Activated CD4-positive, alpha-beta T cell treated with anti-CD3 and anti-CD28 coated beads, Interleukin-2, amount 50 U/mL, for 24 hours (primary cell): Measurements from ENCODE around the gene JPH3.
"Not testable (repeated sequence)": the region's sequence is repeated elsewhere in the genome, so short reads cannot be mapped to it uniquely, and the experiment has no call there.

Experiments
- DNase-seq, 2 donors: peaks; one replicate each; pipeline ENCODE4 v3.0.0-alpha.2; 2020; ENCODE audit warnings: low read depth in 1 of 2, low spot score in 1 of 2

JPH3 gene

DNA sequence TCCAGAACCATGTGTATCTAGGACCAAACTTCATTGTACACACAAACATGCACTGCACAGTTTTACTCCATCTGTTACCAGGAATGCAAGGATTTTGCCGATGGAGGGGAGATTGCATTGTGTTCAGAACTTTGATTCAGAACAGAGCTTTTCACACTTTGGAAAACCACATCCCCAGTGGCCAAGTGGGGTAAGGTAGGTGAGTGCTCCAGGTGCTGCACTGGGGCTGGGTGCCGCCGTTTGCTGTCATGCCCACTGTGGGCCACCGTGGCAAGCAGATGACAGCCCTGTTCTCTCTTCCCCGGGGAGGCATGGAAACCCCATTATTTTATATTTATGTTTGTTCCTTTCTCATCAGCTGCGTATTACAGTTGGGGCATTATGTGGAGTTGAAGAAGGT is 29.3 kb upstream of the JPH3 start:
- DNase-seq: no peak

DNA sequence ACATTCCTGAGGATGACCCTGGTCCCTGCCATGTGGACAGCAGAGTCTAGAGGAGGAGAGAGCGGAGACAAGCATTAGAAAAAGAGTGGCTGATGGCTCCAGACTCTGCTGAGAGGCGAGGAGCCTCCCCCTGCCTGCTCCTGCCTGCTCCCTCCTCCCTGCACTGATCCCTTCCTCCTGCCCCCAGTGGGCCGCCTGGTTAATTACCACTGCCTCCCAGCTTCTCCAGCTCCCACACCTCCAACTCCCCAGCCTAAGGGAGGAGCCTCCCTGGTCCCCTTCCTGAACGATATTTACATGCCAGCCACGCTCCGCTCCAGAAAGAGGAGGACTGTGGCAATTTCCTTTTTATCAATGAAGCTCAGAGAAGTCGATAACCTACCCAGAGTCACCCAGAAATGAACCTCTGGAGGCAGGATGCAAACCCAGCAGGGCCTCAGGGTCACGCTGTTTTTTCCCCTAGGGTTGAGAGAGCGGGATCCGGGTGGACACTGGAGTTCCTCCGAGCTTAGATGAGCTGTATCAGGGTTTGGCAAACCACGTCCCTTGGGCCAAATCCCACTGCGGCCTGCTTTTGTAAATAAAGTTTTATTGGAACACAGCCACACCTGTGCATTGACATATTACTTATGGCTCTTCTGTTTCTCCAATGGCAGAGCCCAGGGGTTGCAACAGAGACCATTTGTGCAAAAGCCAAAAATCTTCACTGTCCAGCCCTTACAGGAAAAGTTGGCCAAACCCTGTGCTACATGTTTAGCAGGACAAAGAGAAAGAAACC is 27.1 kb upstream of the JPH3 start:
- no peak for DNase-seq

DNA sequence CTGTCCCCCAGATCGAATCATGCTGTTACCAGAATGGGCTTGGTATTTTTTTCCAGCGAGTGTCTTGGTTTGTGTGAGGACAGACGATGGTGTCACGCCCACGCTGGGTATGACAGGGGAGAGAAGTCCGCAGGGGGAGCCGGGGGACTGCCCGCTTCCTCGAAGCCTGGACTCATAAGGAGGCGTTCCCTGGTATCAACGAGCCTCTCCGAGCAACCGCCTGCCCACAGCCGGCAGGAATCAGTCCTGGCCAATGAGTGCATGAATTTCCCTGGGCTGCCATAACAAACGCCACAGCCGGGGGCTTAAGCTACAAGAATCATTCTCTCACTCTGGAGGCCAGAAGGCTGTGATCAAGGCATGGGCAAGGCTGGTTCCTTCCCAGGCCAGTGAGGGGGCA is 26.1 kb upstream of the JPH3 start:
- no peak for DNase-seq

DNA sequence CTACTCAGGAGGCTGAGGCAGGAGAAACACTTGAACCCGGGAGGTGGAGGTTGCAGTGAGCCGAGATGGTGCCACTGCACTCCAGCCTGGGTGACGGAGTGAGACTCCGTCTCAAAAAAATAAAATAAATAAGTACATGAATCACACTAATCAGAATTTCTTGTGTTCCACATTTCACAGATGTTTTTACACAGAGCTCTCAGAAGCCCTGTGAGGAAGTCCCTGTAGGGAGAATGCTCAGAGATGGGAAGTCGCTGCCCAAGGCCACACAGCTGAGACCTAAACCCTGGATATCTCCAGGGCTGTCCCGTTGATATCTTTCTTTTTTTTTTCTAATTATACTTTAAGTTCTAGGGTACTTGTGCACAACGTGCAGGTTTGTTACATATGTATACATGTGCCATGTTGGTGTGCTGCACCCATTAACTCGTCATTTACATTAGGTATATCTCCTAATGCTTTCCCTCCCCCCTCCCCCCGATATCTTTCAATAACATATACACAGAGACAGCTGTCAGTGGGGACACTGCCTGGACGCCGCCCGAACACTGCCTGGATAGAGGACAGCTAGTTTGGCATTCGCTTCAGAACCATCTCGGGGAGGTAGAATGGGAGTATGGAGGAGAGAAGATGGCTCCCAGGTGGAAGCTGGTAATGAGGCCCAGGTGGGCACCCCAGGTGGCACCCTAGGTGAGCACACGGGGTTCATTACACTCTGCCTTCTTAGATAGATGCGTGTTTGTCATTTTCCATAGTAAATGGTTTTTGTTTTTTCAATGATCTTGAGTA is 24.0 kb upstream of the JPH3 start:
- DNase-seq: not testable (repeated sequence)

DNA sequence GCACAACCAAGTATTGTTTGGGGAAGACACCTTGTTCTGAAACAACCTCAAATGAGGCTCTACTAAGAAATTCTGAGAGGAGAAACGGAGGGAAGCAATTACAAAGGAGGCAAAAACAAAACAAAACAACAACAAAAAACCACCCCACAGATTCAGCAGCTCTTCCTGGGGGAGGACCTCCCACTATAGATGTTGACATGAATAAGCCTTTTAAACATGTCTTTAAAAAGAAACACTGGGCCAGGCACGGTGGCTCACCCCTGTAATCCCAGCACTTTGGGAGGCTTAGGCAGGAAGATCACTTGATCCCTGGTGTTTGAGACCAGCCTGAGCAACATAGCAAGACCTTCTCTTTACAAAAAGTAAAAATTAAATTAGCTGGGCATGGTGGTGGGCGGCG is 22.6 kb upstream of the JPH3 start:
- no peak for DNase-seq

DNA sequence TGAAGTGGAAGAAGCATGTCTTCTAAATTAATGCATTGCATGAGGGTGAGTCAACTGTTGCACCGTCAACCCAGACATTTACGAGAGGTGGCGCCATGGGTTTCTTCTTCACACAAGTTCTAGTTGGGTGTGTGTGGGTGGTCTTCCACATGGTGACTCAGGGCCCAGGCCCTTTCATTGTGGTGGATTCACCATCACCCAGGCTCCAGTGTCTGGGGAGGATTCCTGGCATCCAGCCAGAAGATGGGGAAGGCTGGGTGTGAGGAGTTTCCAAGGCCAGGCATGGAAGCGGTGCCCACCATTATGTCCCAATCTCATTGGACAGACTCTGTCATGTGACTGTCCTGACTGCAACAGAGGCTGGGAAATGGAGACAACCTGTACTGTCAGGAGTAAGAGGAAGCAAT is 21.4 kb upstream of the JPH3 start:
- no peak for DNase-seq

DNA sequence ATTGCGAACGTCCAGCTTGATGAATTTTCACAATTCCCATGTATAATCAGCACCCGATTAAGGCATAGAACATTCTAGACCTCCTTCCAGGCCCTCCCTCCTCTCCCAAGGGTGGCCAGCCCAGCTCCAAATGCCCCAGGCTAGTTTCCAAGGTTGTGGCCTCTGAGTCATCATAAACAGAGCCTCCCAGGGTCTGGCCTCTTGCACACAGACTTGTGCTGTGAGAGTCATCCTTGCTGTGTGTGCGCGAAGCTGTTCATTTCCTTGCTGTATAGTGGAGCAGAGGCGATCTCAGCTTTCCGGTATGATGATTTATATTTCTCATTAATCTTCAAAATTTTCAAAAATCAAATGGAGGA is 20.5 kb upstream of the JPH3 start:
- no peak for DNase-seq

DNA sequence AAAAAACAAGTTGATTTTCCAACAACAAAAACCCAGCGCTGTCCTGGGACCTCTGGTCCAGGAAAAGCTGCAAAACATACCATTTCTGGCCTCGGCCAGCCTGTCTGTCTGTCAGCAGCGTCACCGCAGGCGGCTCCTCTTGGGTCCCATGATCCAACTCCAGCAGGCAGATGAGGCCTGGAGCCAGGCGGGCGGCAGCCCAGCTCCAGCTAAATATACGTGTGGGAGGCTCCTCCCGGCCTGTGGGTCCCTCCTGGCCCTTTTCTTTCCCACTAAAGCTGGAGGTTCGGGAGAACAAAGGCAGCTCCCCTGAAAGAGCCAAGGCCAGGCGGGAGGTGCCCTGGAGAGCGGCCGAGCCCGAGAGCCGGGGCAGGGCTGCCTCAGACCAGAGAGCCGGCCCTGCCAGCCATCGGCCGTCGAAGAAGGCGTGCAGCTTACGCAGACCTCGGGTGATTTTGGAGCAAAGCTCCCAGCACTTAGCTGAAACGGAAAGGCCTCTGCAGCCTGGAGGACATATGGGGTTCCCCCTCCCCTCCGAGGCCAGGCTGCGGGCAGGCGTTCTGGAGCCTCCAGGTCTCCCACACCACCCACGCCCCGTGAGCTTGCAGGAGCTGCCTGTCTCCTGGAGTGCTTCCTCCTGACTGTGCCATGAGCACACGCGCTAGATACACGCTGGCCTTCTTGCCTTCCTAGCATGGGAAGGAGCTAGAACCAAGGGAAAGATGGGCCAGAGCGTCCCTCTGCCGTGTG is 19.9 kb upstream of the JPH3 start:
- DNase-seq: no peak

DNA sequence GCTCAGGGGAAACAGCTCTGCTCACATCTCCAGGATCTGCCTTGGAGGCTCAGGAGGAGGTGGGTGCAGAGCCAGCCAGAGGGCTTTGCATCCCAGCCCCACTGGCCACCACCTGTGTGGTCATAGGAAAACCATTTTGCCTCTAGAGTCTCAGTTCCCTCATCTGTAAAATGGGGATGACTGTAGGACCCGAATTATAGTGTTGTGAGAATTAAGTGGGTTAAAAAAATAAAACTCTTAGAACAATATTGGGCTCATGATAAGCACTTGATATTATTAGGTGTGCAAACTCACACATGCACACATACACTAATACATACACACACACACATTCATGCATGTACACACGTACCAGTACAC is 19.4 kb upstream of the JPH3 start:
- no peak for DNase-seq

DNA sequence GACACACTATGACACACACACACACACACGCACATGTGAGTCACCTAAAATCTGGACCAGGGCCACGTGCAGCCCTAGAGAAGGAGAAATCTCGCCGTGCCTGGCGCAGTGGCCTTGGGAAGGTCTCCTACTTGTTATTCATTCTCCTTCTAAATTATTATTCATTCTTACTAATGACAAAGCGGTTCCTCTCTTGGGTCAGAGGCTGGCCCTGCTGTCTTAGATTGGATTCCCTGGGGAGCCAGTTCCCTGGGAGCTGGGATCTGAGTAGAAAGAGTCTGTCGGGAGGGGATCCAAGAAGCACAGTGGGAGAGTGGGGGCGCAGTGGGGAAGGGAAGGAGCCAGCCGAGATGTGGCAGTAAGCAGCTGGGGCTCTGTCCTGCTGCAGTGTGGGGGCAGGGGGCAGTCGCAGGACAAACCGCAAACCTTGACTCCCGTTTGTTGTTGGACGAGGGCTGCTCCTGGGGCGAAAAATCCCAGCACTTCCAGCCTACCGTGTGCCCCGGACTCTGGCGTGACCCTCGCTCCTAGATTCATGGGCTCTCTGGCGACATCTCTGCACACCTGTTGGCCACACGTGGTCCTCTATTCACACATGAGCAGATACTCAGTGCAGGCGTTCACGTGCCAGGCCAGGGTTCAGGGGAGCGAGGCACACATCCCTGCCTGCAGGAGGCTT is 18.7 kb upstream of the JPH3 start:
- DNase-seq: no peak

DNA sequence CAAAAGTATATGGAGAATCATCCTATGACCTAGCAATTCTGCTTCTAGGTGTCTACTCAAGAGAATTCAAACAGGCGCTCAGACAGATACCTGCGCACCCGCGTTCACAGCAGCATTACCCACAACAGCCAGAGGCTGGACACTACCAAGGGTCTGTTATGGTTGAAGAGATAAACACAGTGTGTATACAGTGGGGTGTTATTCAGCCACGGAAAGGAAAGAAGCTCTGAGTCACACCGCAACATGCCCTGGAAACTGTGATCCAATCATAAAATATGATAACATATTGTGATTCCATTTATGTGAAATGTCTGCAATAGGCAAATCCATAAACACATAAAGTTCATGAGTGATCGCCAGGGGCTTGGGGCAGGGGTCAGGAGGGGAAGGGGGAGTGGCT is 18.0 kb upstream of the JPH3 start:
- no peak for DNase-seq

DNA sequence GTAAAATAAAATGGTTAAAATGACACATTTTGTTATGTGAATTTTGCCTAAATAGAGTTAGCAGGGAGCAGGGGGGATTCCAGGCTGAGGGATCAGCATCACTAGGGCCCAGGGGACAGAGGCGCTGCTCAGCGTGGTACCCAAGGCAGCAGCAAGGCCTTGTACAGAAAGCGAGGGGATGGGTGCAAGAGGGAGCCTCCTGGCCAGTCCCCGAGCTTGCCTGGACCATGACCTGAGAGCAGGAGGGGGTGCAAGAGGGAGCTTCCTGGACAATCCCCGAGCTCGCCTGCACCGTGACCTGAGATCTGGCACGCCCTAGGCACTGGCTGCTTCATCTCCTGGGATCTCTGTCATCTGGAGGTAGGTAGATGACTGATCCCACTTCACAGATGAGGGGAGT is 17.3 kb upstream of the JPH3 start:
- DNase-seq: no peak

DNA sequence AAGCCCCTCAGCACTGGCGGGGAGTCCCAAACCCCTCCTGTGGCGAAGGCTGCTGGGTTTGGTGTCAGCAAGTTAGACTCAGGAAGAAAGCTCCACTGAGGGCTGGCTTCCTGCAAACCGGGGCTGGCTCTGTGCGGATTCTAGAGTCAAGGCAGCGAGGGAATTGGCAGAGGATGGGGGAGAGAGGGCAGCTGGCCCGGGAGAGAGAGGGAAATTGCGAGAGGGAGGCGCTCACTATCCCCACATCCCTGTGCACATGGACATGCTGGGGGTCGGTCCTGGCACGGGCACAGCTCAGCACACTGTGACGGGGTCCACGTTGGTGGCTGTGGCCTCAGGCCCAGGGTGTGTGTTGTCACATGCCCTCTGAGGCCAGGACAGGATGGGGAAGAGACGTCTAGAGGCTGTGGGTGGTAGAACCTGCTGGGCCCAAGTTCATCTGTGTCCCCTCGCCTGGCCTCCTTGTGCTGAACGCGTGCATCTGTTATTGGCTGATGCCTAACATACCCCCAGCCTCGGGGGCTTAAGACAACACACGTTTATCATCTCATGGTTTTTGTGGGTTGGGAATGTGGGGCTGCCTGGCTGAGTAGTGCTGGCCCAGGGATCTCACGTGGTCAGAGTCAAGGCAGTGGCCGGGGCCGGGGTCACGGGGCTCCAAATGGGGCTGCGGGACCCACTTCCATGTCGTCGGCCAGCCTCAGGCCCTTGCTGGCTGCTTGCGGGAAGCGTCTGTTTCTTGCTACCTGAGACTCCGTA is 16.7 kb upstream of the JPH3 start:
- DNase-seq: no peak

DNA sequence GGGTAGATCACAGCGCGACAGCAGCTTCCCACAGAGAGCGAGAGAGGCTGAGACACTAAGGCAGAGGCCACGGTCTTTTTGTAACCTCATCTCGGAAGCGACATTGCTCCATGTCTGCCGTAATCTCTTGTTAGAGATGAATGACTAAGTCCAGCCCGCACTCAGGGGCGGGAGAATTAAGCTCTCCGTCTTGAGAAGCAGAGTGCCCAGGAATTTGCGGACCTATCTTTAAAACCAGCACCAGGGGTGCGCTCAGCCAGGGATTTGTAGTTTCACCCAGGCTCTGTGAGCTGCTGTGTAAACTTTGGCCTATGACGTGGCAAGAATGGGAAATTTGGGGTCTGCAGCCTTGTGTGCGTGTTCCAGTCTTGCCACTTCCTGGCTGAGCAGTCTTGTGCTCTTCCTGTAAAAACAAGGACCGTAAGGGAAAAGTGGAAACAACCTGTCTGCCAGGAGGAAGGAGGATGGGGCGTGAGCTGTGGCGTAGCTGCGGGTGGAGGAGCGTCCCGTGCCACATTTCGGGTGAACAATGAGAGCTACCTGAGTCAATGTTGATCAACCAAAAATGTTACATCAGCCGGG is 16.0 kb upstream of the JPH3 start:
- DNase-seq: no peak

DNA sequence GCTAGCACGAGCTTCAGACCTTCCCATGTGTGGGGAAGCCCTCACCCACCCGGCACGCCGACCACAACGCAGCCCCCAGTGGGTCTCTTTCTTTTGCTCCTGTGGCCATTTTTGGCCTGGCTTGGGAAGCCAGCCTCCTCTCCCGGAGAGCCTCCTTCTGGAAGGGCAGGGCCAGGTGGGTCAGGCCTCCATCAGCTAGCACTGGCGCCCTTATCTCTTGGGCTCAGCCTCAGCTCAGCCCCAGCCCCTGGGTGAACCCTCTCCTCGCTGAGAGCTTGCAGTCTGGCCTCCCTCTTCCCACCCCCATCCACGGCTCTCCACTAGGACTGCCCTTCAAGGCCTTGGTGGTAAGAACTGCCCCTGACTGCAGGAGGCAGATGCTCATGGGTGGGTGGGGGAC is 14.7 kb upstream of the JPH3 start:
- DNase-seq: no peak

DNA sequence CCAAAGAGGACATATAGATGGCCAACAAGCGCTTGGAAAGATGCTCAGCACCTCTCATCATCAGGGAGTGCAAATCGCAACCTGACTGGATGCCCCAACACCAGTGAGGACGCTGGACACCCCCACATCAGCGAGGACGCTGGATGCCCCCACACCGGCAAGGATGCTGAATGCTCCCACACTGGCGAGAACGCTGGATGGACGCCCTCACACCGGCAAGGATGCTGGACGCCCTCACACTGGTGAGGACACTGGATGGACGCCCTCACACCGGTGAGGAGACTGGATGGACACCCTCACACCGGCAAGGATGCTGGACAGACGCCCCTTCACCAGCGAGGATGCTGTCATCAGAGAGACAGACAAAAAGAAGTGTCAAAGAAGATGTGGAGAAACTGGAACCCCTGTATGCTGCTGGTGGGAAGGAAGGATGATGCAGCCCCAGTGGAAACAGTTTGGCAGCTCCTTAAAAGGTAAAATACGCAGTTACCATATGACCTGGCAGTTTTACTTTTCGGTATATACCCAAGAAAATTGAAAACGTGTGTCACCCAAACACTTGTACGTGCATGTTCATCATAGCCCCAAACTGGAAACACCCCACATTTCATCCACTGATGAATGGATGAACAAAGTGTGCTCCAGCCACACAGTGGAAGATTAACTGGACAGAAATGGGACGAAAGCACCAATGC is 10.1 kb upstream of the JPH3 start:
- DNase-seq: no peak

DNA sequence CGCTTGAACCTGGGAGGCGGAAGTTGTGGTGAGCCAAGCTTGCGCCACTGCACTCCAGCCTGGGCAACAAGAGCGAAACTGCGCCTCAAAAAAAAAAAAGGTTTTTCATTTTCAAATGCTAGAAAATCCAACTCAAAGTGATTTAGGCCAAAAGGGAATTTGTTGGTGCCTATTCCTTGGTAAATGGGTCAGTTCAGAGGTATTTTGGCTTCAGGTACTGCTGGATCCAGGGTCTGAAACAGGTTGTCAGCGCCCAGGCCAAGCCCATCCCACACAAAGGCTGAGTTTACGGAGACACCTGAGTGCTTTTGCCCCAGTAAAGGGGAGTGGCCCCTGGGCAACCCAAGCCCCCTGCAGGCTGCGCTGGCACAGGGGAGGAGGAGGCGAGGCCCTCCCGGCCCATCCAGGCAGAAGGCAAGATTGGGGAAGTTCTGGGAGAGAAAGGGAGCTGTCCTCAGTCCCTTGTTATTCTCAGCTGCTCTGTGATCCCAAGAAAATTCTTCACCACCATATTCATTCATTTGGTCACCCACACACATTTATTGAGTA is 8.5 kb upstream of the JPH3 start:
- no peak for DNase-seq

DNA sequence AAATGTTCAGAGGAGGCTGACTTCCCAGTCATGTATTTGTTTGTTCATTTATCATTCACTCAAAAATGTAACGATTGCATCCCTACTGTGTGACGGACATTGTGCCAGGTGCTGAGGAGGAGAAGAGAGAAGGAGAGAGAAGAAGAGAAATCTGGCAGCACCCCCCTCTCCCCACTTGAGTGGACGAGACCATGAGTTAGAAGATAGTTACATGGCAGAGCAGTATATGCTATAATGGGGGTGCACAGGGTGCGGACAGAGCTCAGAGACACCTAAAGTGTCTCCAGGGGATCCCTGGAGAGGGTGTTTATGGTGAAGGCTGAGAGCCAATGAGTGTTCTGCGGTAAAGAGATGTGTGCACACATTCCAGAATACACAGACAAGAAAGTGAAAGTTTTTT is 6.6 kb upstream of the JPH3 start:
- no peak for DNase-seq

DNA sequence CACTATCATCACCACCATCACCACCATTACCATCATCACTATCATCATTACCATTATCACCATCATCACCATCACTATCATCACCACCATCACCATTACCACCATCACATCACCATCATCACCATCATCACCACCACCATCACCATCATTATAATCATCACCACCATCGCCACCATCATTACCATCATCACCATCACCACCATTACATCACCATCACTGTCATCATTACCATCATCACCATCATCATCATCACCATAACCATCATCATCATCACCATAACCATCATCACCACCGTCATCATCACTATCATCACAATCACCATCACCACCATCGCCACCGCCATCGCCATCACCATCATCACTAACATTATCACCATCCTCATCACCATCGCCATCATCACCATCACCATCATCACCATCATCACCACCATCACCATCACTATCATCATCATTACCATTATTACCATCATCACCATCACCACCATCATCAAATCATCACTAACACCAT is 4.9 kb upstream of the JPH3 start:
- no peak for DNase-seq
